Motor neuron (in vitro differentiated cells): Measurements from ENCODE around the gene WNT1. TPM values are rescaled to one million over a fixed set of nuclear protein-coding genes. Genes with fewer than 3 reads are reported as not detected.

Experiments used
- ATAC-seq, 8 experiments: fragments of 200-7000 bp; cut with Tn5 transposase; replicated peaks in 6 of 8; 2 replicates each; pipeline ENCODE4 v1.8.0; 2021; ENCODE audit warnings: mild to moderate bottlenecking in 8 of 8, moderate library complexity in 8 of 8
- H3K27ac ChIP-seq, 2 donors: fragments of 250-450 bp; sonication (Bioruptor Pico); 2 replicates each; pipeline ENCODE4 v1.9.0; 2021; ENCODE audit warnings: antibody characterized with exemption in 2 of 2, mild to moderate bottlenecking in 2 of 2, moderate library complexity in 1 of 2
- H3K4me1 ChIP-seq, 2 donors: fragments of 250-450 bp; sonication (Bioruptor Pico); replicated peaks in 1 of 2; 2 replicates each; pipeline ENCODE4 v1.6.1; 2021; ENCODE audit warnings: antibody characterized with exemption in 2 of 2, mild to moderate bottlenecking in 2 of 2, moderate library complexity in 1 of 2
- H3K4me3 ChIP-seq, 5 donors: fragments of 250-450 bp; sonication (Bioruptor Pico); 2 replicates each; pipeline ENCODE4 v1.9.0; 2021; ENCODE audit warnings: antibody characterized with exemption in 5 of 5, mild to moderate bottlenecking in 5 of 5, moderate library complexity in 4 of 5
- WGBS, 10 experiments: fragments of 450-650 bp; shearing (Covaris generic); methylation state at CpG; one replicate each; pipeline ENCODE4 v1.0.0; 2022; 5-methylcytosine and 5-hydroxymethylcytosine counted together
- in situ Hi-C, 9 experiments: fragments of 400-800 bp; cut with MboI; loops; one replicate each; pipeline ENCODE4 v1.15.0; 2021; ENCODE audit warnings: low sequenced_read_pairs in 9 of 9, low pct_unique_long_range_greater_than_20kb in 2 of 9; ENCODE audit not compliant: unreplicated experiment in 9 of 9
- total RNA-seq, 8 experiments: library from RNA; unstranded; fragments of 300-600 nt; gene quantifications; 2 replicates each; pipeline versions ENCODE4 v1.2.3 to v1.2.4, GENCODE V29; 2022

The WNT1 gene
- total RNA-seq: under 1 TPM in 2 of 8 experiments, not detected in 6; 0.21 to 0.71 TPM

- 0 to 10% methylated on average over 2 to 3 of the region's 45 CpGs; no CpG with 5 or more reads in 8 of the 10 experiments for WGBS, 10 experiments
- peaks cover 4 to 16% of the 10 kb centered on the region in 2 donors for H3K4me1 ChIP-seq
- in situ Hi-C loops: no loop called here
- peak within 1 kb of the TSS in 1 of 5 donors; percentile 13 for H3K4me3 ChIP-seq
- no peak within 1 kb of the TSS for H3K27ac ChIP-seq
- ATAC-seq: peak in 5 of 8 experiments; percentile 3 to 23 (median 16)
Observed at GRCh38 chr12:48978291-48978740, at the start of gene WNT1. TSS of gene WNT1 (plus strand) at chr12:48978322. CDS start at chr12:48978651, 329 bp downstream.

GRCh38 chr12:48929551-48929950 lies 48.6 kb upstream of the WNT1 start:
- 80 to 100% (median 100%) methylated on average over 1 of the region's 1 CpG; no CpG with 5 or more reads in 7 of the 10 experiments for WGBS, 10 experiments
- ATAC-seq: no peak
- H3K27ac ChIP-seq: no peak overlapping the region
- no peaks in the 10 kb centered on the region for H3K4me1 ChIP-seq
- H3K4me3 ChIP-seq: no peak overlapping the region
- in situ Hi-C loops: no loop called here

GRCh38 chr12:48930475-48930874 lies 47.6 kb upstream of the WNT1 start:
- Histone ChIP-seq H3K4me1 (no peaks in the 10 kb centered on the region), H3K4me3 (no peak overlapping the region), H3K27ac (no peak overlapping the region)
- ATAC-seq: no peak
- WGBS, 10 experiments: 49 to 100% (median 93%) methylated on average over 1 to 4 of the region's 4 CpGs
- in situ Hi-C loops: no loop called here

GRCh38 chr12:48932878-48933277 lies 45.2 kb upstream of the WNT1 start:
- Histone ChIP-seq H3K4me1 (no peaks in the 10 kb centered on the region), H3K4me3 (no peak overlapping the region), H3K27ac (no peak overlapping the region)
- WGBS, 10 experiments: 79 to 100% methylated on average over 1 to 2 of the region's 2 CpGs; no CpG with 5 or more reads in 8 of the 10 experiments
- in situ Hi-C loops: no loop called here
- no peak for ATAC-seq

GRCh38 chr12:48933664-48934311 lies 44.3 kb upstream of the WNT1 start:
- in situ Hi-C loops: no loop called here
- H3K4me1 ChIP-seq: no peaks in the 10 kb centered on the region
- H3K27ac ChIP-seq: no peak overlapping the region
- ATAC-seq: no peak
- WGBS, 10 experiments: 67 to 100% (median 98%) methylated on average over 1 to 7 of the region's 9 CpGs; no CpG with 5 or more reads in 2 of the 10 experiments
- no peak overlapping the region for H3K4me3 ChIP-seq

- WGBS, 10 experiments: 100% methylated on average over 1 of the region's 1 CpG; no CpG with 5 or more reads in 8 of the 10 experiments
Observed at GRCh38 chr12:48934312-48934706, 43.8 kb upstream of the WNT1 start.

GRCh38 chr12:48936379-48936979 lies 41.6 kb upstream of the WNT1 start:
- in situ Hi-C loops: no loop called here
- no peak overlapping the region for H3K4me3 ChIP-seq
- ATAC-seq: peak; percentile 62 to 88 (median 80)
- no peak overlapping the region for H3K27ac ChIP-seq
- no peaks in the 10 kb centered on the region for H3K4me1 ChIP-seq

More at GRCh38 chr12:48934312-48934706, 43.8 kb upstream of the WNT1 start:
- H3K4me3 ChIP-seq: no peak overlapping the region
- ATAC-seq: no peak
- in situ Hi-C loops: no loop called here
- no peak overlapping the region for H3K27ac ChIP-seq
- H3K4me1 ChIP-seq: no peaks in the 10 kb centered on the region

GRCh38 chr12:48937170-48937569 lies 41.0 kb upstream of the WNT1 start:
- H3K27ac ChIP-seq: no peak overlapping the region
- H3K4me3 ChIP-seq: no peak overlapping the region
- in situ Hi-C loops: no loop called here
- H3K4me1 ChIP-seq: no peaks in the 10 kb centered on the region
- ATAC-seq: peak in 3 of 8 experiments; percentile 14 to 33 (median 21)
- 56 to 76% (median 60%) methylated on average over 2 to 5 of the region's 6 CpGs; no CpG with 5 or more reads in 7 of the 10 experiments for WGBS, 10 experiments

GRCh38 chr12:48938805-48939204 lies 39.3 kb upstream of the WNT1 start:
- ATAC-seq: no peak
- no peak overlapping the region for H3K4me3 ChIP-seq
- H3K27ac ChIP-seq: no peak overlapping the region
- H3K4me1 ChIP-seq: no peaks in the 10 kb centered on the region
- 60 to 100% (median 96%) methylated on average over 1 to 5 of the region's 7 CpGs; no CpG with 5 or more reads in 5 of the 10 experiments for WGBS, 10 experiments
- in situ Hi-C loops: no loop called here

- in situ Hi-C loops: no loop called here
- no peak for ATAC-seq
- Histone ChIP-seq H3K4me1 (no peaks in the 10 kb centered on the region), H3K4me3 (no peak overlapping the region), H3K27ac (no peak overlapping the region)
- WGBS, 10 experiments: 40 to 100% (median 72%) methylated on average over 1 to 2 of the region's 3 CpGs; no CpG with 5 or more reads in 4 of the 10 experiments
Observed at GRCh38 chr12:48940181-48940580, 37.9 kb upstream of the WNT1 start.

- Histone ChIP-seq H3K4me3 (no peak overlapping the region), H3K4me1 (no peaks in the 10 kb centered on the region), H3K27ac (no peak overlapping the region)
- no peak for ATAC-seq
- in situ Hi-C loops: no loop called here
- 0 to 100% (median 60%) methylated on average over 1 to 3 of the region's 4 CpGs; no CpG with 5 or more reads in 1 of the 10 experiments for WGBS, 10 experiments
Observed at GRCh38 chr12:48943221-48943620, 34.9 kb upstream of the WNT1 start.

GRCh38 chr12:48946205-48946604 lies 31.9 kb upstream of the WNT1 start:
- in situ Hi-C loops: no loop called here
- no peak overlapping the region for H3K27ac ChIP-seq
- peak in 3 of 8 experiments; percentile 15 to 84 (median 58) for ATAC-seq
- H3K4me3 ChIP-seq: no peak overlapping the region
- H3K4me1 ChIP-seq: no peaks in the 10 kb centered on the region

- no peak overlapping the region for H3K27ac ChIP-seq
- H3K4me1 ChIP-seq: no peaks in the 10 kb centered on the region
- H3K4me3 ChIP-seq: no peak overlapping the region
- WGBS, 10 experiments: 74 to 100% (median 94%) methylated on average over 2 to 5 of the region's 6 CpGs
- no peak for ATAC-seq
- in situ Hi-C loops: no loop called here
Observed at GRCh38 chr12:48946943-48947342, 31.2 kb upstream of the WNT1 start.
